Measurements from ENCODE around the gene DSCAML1.

Gene DSCAML1

GRCh38 chr11:117425679-117426296, 371.2 kb downstream of the DSCAML1 start:
- WGBS, 2 donors (ENCODE audit: extremely low coverage in 2 of 2, insufficient read length in 2 of 2, insufficient replicate concordance in 1 of 2), result no CpG with 5 or more reads among the region's 13 CpGs
- no peak overlapping the region for H4K91ac ChIP-seq (ENCODE audit: low read depth, low read length, poor library complexity)
- H2BK5ac ChIP-seq (ENCODE audit: low read length), result no peak overlapping the region
- no peak for DNase-seq (ENCODE audit: low spot score)
- H2BK12ac ChIP-seq (ENCODE audit: low read length), result no peak overlapping the region
- H3K9me3 ChIP-seq (replicated peaks in 1 of 2; ENCODE audit: control insufficient read depth in 2 of 2, insufficient read depth in 1 of 2, low read depth in 1 of 2, low read length in 2 of 2), result no peaks in the 10 kb centered on the region
- no peak overlapping the region for H4K8ac ChIP-seq (ENCODE audit: low read depth, low read length)
- H3K18ac ChIP-seq (ENCODE audit: low read length), result no peak overlapping the region
- no peaks in the 10 kb centered on the region for H3K36me3 ChIP-seq (replicated peaks in 1 of 2; ENCODE audit: control insufficient read depth in 2 of 2, insufficient read depth in 2 of 2, low read length in 2 of 2)
- H2BK120ac ChIP-seq (ENCODE audit: low read depth, low read length), result no peak overlapping the region
- no peak overlapping the region for H2BK15ac ChIP-seq (ENCODE audit: low read length)
- H3K4me3 ChIP-seq (ENCODE audit: low read length in 2 of 2), result no peak overlapping the region
- H3K9ac ChIP-seq (ENCODE audit: low read depth, low read length, poor library complexity), result no peak overlapping the region
- no peak overlapping the region for H3K4ac ChIP-seq (ENCODE audit: low read length)
- H3K14ac ChIP-seq (ENCODE audit: low read length), result no peak overlapping the region
- H3K23ac ChIP-seq (ENCODE audit: low read depth, low read length, poor library complexity), result no peak overlapping the region
- H2AK5ac ChIP-seq (ENCODE audit: low read depth, low read length), result no peak overlapping the region
- H3K4me2 ChIP-seq (ENCODE audit: insufficient read depth, low read length, poor library complexity, severe bottlenecking), result no peak overlapping the region
- H2AFZ ChIP-seq (ENCODE audit: low read length), result no peak overlapping the region
- H3K4me1 ChIP-seq (ENCODE audit: control insufficient read depth in 2 of 2, insufficient read depth in 1 of 2, low read depth in 1 of 2, low read length in 2 of 2), result peaks cover 9 to 13% of the 10 kb centered on the region in 2 donors
- no peaks in the 10 kb centered on the region for H3K79me1 ChIP-seq (ENCODE audit: low read depth, low read length)
- peaks cover 0 to 57% (median 0%) of the 10 kb centered on the region in 3 experiments for H3K27me3 ChIP-seq (ENCODE audit: control insufficient read depth in 3 of 3, insufficient read depth in 3 of 3, low read depth in 1 of 3, low read length in 3 of 3)
- no peak overlapping the region for H3K27ac ChIP-seq (replicated peaks; ENCODE audit: low read length)

- Histone ChIP-seq H3K4me1 (ENCODE audit: control insufficient read depth in 2 of 2, insufficient read depth in 1 of 2, low read depth in 1 of 2, low read length in 2 of 2) (peaks cover 2 to 5% of the 10 kb centered on the region in 2 donors), H2BK120ac (ENCODE audit: low read depth, low read length) (no peak overlapping the region), H3K9ac (ENCODE audit: low read depth, low read length, poor library complexity) (no peak overlapping the region), H3K4me3 (ENCODE audit: low read length in 2 of 2) (no peak overlapping the region), H2BK15ac (ENCODE audit: low read length) (no peak overlapping the region), H2AFZ (ENCODE audit: low read length) (no peak overlapping the region), H3K23ac (ENCODE audit: low read depth, low read length, poor library complexity) (no peak overlapping the region), H3K4ac (ENCODE audit: low read length) (no peak overlapping the region), H2BK12ac (ENCODE audit: low read length) (no peak overlapping the region), H3K14ac (ENCODE audit: low read length) (no peak overlapping the region), H3K36me3 (replicated peaks in 1 of 2; ENCODE audit: control insufficient read depth in 2 of 2, insufficient read depth in 2 of 2, low read length in 2 of 2) (no peaks in the 10 kb centered on the region), H3K18ac (ENCODE audit: low read length) (no peak overlapping the region), H3K79me1 (ENCODE audit: low read depth, low read length) (no peaks in the 10 kb centered on the region), H3K27me3 (ENCODE audit: control insufficient read depth in 3 of 3, insufficient read depth in 3 of 3, low read depth in 1 of 3, low read length in 3 of 3) (peaks cover 0 to 57% (median 0%) of the 10 kb centered on the region in 3 experiments), H2AK5ac (ENCODE audit: low read depth, low read length) (no peak overlapping the region), H4K8ac (ENCODE audit: low read depth, low read length) (no peak overlapping the region), H2BK5ac (ENCODE audit: low read length) (no peak overlapping the region), H4K91ac (ENCODE audit: low read depth, low read length, poor library complexity) (no peak overlapping the region), H3K27ac (replicated peaks; ENCODE audit: low read length) (no peak overlapping the region), H3K9me3 (replicated peaks in 1 of 2; ENCODE audit: control insufficient read depth in 2 of 2, insufficient read depth in 1 of 2, low read depth in 1 of 2, low read length in 2 of 2) (no peaks in the 10 kb centered on the region), H3K4me2 (ENCODE audit: insufficient read depth, low read length, poor library complexity, severe bottlenecking) (no peak overlapping the region)
- no CpG with 5 or more reads among the region's 4 CpGs for WGBS, 2 donors (ENCODE audit: extremely low coverage in 2 of 2, insufficient read length in 2 of 2, insufficient replicate concordance in 1 of 2)
- no peak for DNase-seq (ENCODE audit: low spot score)
Observed at GRCh38 chr11:117424781-117425180, 372.2 kb downstream of the DSCAML1 start.

- DNase-seq (ENCODE audit: low spot score), result no peak
- no peak overlapping the region for H4K8ac ChIP-seq (ENCODE audit: low read depth, low read length)
- no peak overlapping the region for H2AK5ac ChIP-seq (ENCODE audit: low read depth, low read length)
- no peak overlapping the region for H2BK120ac ChIP-seq (ENCODE audit: low read depth, low read length)
- H3K4me1 ChIP-seq (ENCODE audit: control insufficient read depth in 2 of 2, insufficient read depth in 1 of 2, low read depth in 1 of 2, low read length in 2 of 2), result peaks cover 0 to 5% of the 10 kb centered on the region in 2 donors
- no peak overlapping the region for H2AFZ ChIP-seq (ENCODE audit: low read length)
- H2BK5ac ChIP-seq (ENCODE audit: low read length), result no peak overlapping the region
- H3K27ac ChIP-seq (replicated peaks; ENCODE audit: low read length), result no peak overlapping the region
- H3K9ac ChIP-seq (ENCODE audit: low read depth, low read length, poor library complexity), result no peak overlapping the region
- H3K14ac ChIP-seq (ENCODE audit: low read length), result no peak overlapping the region
- no peak overlapping the region for H2BK12ac ChIP-seq (ENCODE audit: low read length)
- no peak overlapping the region for H4K91ac ChIP-seq (ENCODE audit: low read depth, low read length, poor library complexity)
- H3K4ac ChIP-seq (ENCODE audit: low read length), result no peak overlapping the region
- H3K23ac ChIP-seq (ENCODE audit: low read depth, low read length, poor library complexity), result no peak overlapping the region
- no peak overlapping the region for H3K18ac ChIP-seq (ENCODE audit: low read length)
- no peak overlapping the region for H2BK15ac ChIP-seq (ENCODE audit: low read length)
- no CpG with 5 or more reads among the region's 14 CpGs for WGBS, 2 donors (ENCODE audit: extremely low coverage in 2 of 2, insufficient read length in 2 of 2, insufficient replicate concordance in 1 of 2)
- H3K36me3 ChIP-seq (replicated peaks in 1 of 2; ENCODE audit: control insufficient read depth in 2 of 2, insufficient read depth in 2 of 2, low read length in 2 of 2), result no peaks in the 10 kb centered on the region
- H3K4me3 ChIP-seq (ENCODE audit: low read length in 2 of 2), result no peak overlapping the region
- no peaks in the 10 kb centered on the region for H3K9me3 ChIP-seq (replicated peaks in 1 of 2; ENCODE audit: control insufficient read depth in 2 of 2, insufficient read depth in 1 of 2, low read depth in 1 of 2, low read length in 2 of 2)
- peaks cover 0 to 52% (median 0%) of the 10 kb centered on the region in 3 experiments for H3K27me3 ChIP-seq (ENCODE audit: control insufficient read depth in 3 of 3, insufficient read depth in 3 of 3, low read depth in 1 of 3, low read length in 3 of 3)
- no peak overlapping the region for H3K4me2 ChIP-seq (ENCODE audit: insufficient read depth, low read length, poor library complexity, severe bottlenecking)
- H3K79me1 ChIP-seq (ENCODE audit: low read depth, low read length), result no peaks in the 10 kb centered on the region
Observed at GRCh38 chr11:117423046-117423575, 373.9 kb downstream of the DSCAML1 start.

- no CpG with 5 or more reads among the region's 7 CpGs for WGBS, 2 donors (ENCODE audit: extremely low coverage in 2 of 2, insufficient read length in 2 of 2, insufficient replicate concordance in 1 of 2)
- H2AFZ ChIP-seq (ENCODE audit: low read length), result no peak overlapping the region
Observed at GRCh38 chr11:117421476-117421875, 375.5 kb downstream of the DSCAML1 start.

More at GRCh38 chr11:117421476-117421875, 375.5 kb downstream of the DSCAML1 start:
- Histone ChIP-seq H3K14ac (ENCODE audit: low read length) (no peak overlapping the region), H2BK12ac (ENCODE audit: low read length) (no peak overlapping the region), H4K8ac (ENCODE audit: low read depth, low read length) (no peak overlapping the region), H3K4ac (ENCODE audit: low read length) (no peak overlapping the region), H3K4me2 (ENCODE audit: insufficient read depth, low read length, poor library complexity, severe bottlenecking) (no peak overlapping the region), H3K23ac (ENCODE audit: low read depth, low read length, poor library complexity) (no peak overlapping the region), H2BK5ac (ENCODE audit: low read length) (no peak overlapping the region), H3K9me3 (replicated peaks in 1 of 2; ENCODE audit: control insufficient read depth in 2 of 2, insufficient read depth in 1 of 2, low read depth in 1 of 2, low read length in 2 of 2) (no peaks in the 10 kb centered on the region), H2BK120ac (ENCODE audit: low read depth, low read length) (no peak overlapping the region), H3K27ac (replicated peaks; ENCODE audit: low read length) (no peak overlapping the region), H3K36me3 (replicated peaks in 1 of 2; ENCODE audit: control insufficient read depth in 2 of 2, insufficient read depth in 2 of 2, low read length in 2 of 2) (no peaks in the 10 kb centered on the region), H4K91ac (ENCODE audit: low read depth, low read length, poor library complexity) (no peak overlapping the region), H2AK5ac (ENCODE audit: low read depth, low read length) (no peak overlapping the region), H3K9ac (ENCODE audit: low read depth, low read length, poor library complexity) (no peak overlapping the region), H3K4me3 (ENCODE audit: low read length in 2 of 2) (no peak overlapping the region), H3K18ac (ENCODE audit: low read length) (no peak overlapping the region), H3K4me1 (ENCODE audit: control insufficient read depth in 2 of 2, insufficient read depth in 1 of 2, low read depth in 1 of 2, low read length in 2 of 2) (peaks cover 0 to 2% of the 10 kb centered on the region in 2 donors), H3K79me1 (ENCODE audit: low read depth, low read length) (no peaks in the 10 kb centered on the region), H3K27me3 (ENCODE audit: control insufficient read depth in 3 of 3, insufficient read depth in 3 of 3, low read depth in 1 of 3, low read length in 3 of 3) (peaks cover 0 to 36% (median 0%) of the 10 kb centered on the region in 3 experiments), H2BK15ac (ENCODE audit: low read length) (no peak overlapping the region)
- no peak for DNase-seq (ENCODE audit: low spot score)
